CD14-positive monocyte (primary cell): Measurements from ENCODE around the gene RREB1. TPM values are rescaled to one million over a fixed set of nuclear protein-coding genes. Genes with fewer than 3 reads are reported as not detected.

Source experiments
- DNase-seq, 3 donors: peaks; one replicate each; pipeline ENCODE4 v3.0.0-alpha.2; 2011 to 2022
- H2AFZ ChIP-seq: 2 replicates; pipeline ENCODE4 v1.6.0; 2012; ENCODE audit warnings: mild to moderate bottlenecking, low read depth, low read length, inconsistent platforms; ENCODE audit not compliant: insufficient read depth, poor library complexity, severe bottlenecking
- H3K27ac ChIP-seq, 2 donors: 1 replicate in 1 of 2; 2 replicates in 1 of 2; pipeline ENCODE4 v1.5.1; 2012 to 2013; ENCODE audit warnings: low read length in 2 of 2, control low read depth in 1 of 2, inconsistent platforms in 1 of 2, low read depth in 1 of 2, mild to moderate bottlenecking in 1 of 2
- H3K27me3 ChIP-seq, 2 donors: one replicate each; pipeline versions ENCODE4 v1.6.0 to v1.6.1; 2011 to 2013; ENCODE audit warnings: low read length in 2 of 2; ENCODE audit not compliant: control insufficient read depth in 2 of 2, insufficient read depth in 2 of 2
- H3K36me3 ChIP-seq, 2 donors: replicated peaks in 1 of 2; 1 replicate in 1 of 2; 2 replicates in 1 of 2; pipeline versions ENCODE4 v1.5.1 to v1.6.1; 2012 to 2013; ENCODE audit warnings: low read length in 2 of 2, control low read depth in 1 of 2, inconsistent platforms in 1 of 2, mild to moderate bottlenecking in 1 of 2; ENCODE audit not compliant: insufficient read depth in 2 of 2, control insufficient read depth in 1 of 2
- H3K4me1 ChIP-seq, 2 donors: 1 replicate in 1 of 2; 2 replicates in 1 of 2; pipeline versions ENCODE4 v1.5.1 to v1.6.1; 2012 to 2013; ENCODE audit warnings: low read length in 2 of 2, control low read depth in 1 of 2, inconsistent platforms in 1 of 2, mild to moderate bottlenecking in 1 of 2, moderate library complexity in 1 of 2; ENCODE audit not compliant: insufficient read depth in 2 of 2, control insufficient read depth in 1 of 2
- H3K4me2 ChIP-seq: replicated peaks from 2 replicates; pipeline ENCODE3; 2012; ENCODE audit warnings: low read length, moderate library complexity, mild to moderate bottlenecking; ENCODE audit not compliant: poor library complexity, severe bottlenecking; ENCODE audit errors: extremely low read depth
- H3K4me3 ChIP-seq, 3 experiments: fragments of 200-600 bp in 1 of 3; sonication (generic) in 1 of 3; replicated peaks in 1 of 3; 1 replicate in 2 of 3; 2 replicates in 1 of 3; pipeline ENCODE4 v1.5.1; 2011 to 2013; ENCODE audit warnings: low read length in 3 of 3, mild to moderate bottlenecking in 3 of 3, control low read depth in 2 of 3, low read depth in 2 of 3, inconsistent platforms in 1 of 3, moderate library complexity in 1 of 3
- H3K79me2 ChIP-seq: 2 replicates; pipeline ENCODE4 v1.6.0; 2012; ENCODE audit warnings: mild to moderate bottlenecking, control low read depth, inconsistent platforms, low read length, moderate library complexity; ENCODE audit not compliant: insufficient read depth
- H3K9ac ChIP-seq: 2 replicates; pipeline ENCODE4 v1.6.0; 2017; ENCODE audit warnings: low read length, mild to moderate bottlenecking; ENCODE audit not compliant: insufficient read depth, poor library complexity, severe bottlenecking
- H3K9me3 ChIP-seq, 2 donors: replicated peaks in 1 of 2; 1 replicate in 1 of 2; 2 replicates in 1 of 2; pipeline versions ENCODE4 v1.5.1 to v1.6.1; 2012 to 2013; ENCODE audit warnings: low read length in 2 of 2, control low read depth in 1 of 2; ENCODE audit not compliant: control insufficient read depth in 1 of 2, insufficient read depth in 1 of 2
- H4K20me1 ChIP-seq: 2 replicates; pipeline ENCODE4 v1.6.0; 2012; ENCODE audit warnings: mild to moderate bottlenecking, low read length, control low read depth, moderate library complexity; ENCODE audit not compliant: insufficient read depth
- H3K27ac Mint-ChIP-seq, 7 donors: one replicate each; pipeline ENCODE4 v1.8.0; 2020; ENCODE audit warnings: mild to moderate bottlenecking in 7 of 7, mixed read lengths in 7 of 7, moderate library complexity in 6 of 7, inconsistent platforms in 2 of 7
- H3K27me3 Mint-ChIP-seq, 3 donors: one replicate each; pipeline ENCODE4 v1.8.0; 2021 to 2022; ENCODE audit warnings: low read depth in 3 of 3, mild to moderate bottlenecking in 3 of 3, mixed read lengths in 3 of 3, moderate library complexity in 3 of 3, inconsistent platforms in 1 of 3
- H3K36me3 Mint-ChIP-seq, 2 donors: one replicate each; pipeline ENCODE4 v1.8.0; 2020; ENCODE audit warnings: mixed read lengths in 2 of 2, inconsistent platforms in 1 of 2, mild to moderate bottlenecking in 1 of 2
- H3K4me1 Mint-ChIP-seq: one replicate; pipeline ENCODE4 v1.8.0; 2020; ENCODE audit warnings: mild to moderate bottlenecking, mixed read lengths
- H3K4me3 Mint-ChIP-seq, 2 donors: one replicate each; pipeline ENCODE4 v1.8.0; 2020; ENCODE audit warnings: mild to moderate bottlenecking in 2 of 2, mixed read lengths in 2 of 2, moderate library complexity in 1 of 2
- H3K9me3 Mint-ChIP-seq, 7 donors: one replicate each; pipeline ENCODE4 v1.8.0; 2020 to 2022; ENCODE audit warnings: mixed read lengths in 7 of 7, mild to moderate bottlenecking in 6 of 7, moderate library complexity in 6 of 7, inconsistent platforms in 2 of 7
- WGBS: methylation state at CpG from one replicate; pipeline ENCODE4 v1.1.5; 2013; ENCODE audit warnings: missing lambda C conversion rate; ENCODE audit not compliant: insufficient coverage; 5-methylcytosine and 5-hydroxymethylcytosine counted together
- intact Hi-C, 2 donors: fragments of 100-400 bp; cut with micrococcal nuclease; formaldehyde crosslinking; loops; one replicate each; pipeline versions ENCODE4 v1.15.0 to v1.15.1; 2023
- polyA plus RNA-seq, 3 donors: library from polyadenylated mRNA; depleted of rRNA in 1 of 3; unstranded in 2 of 3; stranded (reverse) in 1 of 3; fragments of 300-500 nt in 2 of 3; fragments of >200 nt in 1 of 3; fragmentation: Illumina TruSeq in 2 of 3; gene quantifications; 1 replicate in 2 of 3; 2 replicates in 1 of 3; pipeline ENCODE4 v1.2.3, GENCODE V29; 2012 to 2021
- TF ChIP-seq, protein P1 (sequence below): fragments of 200-600 bp; IDR thresholded peaks from one replicate; pipeline ENCODE4 v1.8.0; 2022; ENCODE audit warnings: antibody characterized with exemption, mild to moderate bottlenecking

The RREB1 gene
- polyA plus RNA-seq, 3 donors = 2.1 to 15.3 (median 5.6) TPM

DNA sequence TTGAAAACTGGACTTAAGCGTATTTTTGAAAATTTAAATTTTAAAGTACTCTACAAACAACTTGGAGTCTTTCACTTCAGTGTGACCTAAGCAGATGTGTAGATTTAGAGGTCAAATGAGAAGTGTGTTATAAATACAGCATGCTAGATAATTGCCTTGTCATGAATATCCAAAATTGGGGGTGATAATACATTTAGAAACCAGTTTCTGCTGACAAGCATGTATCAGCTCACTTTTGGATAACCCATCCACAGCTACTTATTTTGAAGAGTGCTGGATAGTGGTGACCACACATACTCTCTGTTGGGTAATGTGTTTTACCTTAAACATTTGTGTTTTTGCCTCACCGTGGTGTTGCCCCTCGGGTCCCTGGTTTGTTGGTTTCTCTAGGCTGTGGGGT is 14.9 kb downstream of the RREB1 start:
- Histone ChIP-seq H3K9me3 (no peaks in the 10 kb centered on the region), H3K4me3 (no peak overlapping the region), H3K9ac (no peak overlapping the region), H4K20me1 (peaks cover 100% of the 10 kb centered on the region), H3K79me2 (peaks cover 100% of the 10 kb centered on the region), H3K4me2 (no peak overlapping the region), H3K27me3 (no peaks in the 10 kb centered on the region), H3K4me1 (peaks cover 16 to 17% of the 10 kb centered on the region in 2 donors), H3K36me3 (peaks cover 8 to 26% of the 10 kb centered on the region in 2 donors), H2AFZ (no peak overlapping the region), H3K27ac (peak overlapping the region in 1 of 2 donors; percentile 29)
- Mint-ChIP-seq H3K4me3 (no peak overlapping the region), H3K9me3 (no peaks in the 10 kb centered on the region), H3K27ac (peak overlapping the region in 2 of 7 donors; percentile 65 to 67), H3K4me1 (peaks cover 44% of the 10 kb centered on the region), H3K27me3 (peaks cover 0 to 3% (median 0%) of the 10 kb centered on the region in 3 donors), H3K36me3 (peaks cover 34 to 37% of the 10 kb centered on the region in 2 donors)
- 90% methylated on average over 2 of the region's 3 CpGs for WGBS
- DNase-seq = no peak
- intact Hi-C loops = no loop called here
- TF ChIP-seq, protein P1, sequence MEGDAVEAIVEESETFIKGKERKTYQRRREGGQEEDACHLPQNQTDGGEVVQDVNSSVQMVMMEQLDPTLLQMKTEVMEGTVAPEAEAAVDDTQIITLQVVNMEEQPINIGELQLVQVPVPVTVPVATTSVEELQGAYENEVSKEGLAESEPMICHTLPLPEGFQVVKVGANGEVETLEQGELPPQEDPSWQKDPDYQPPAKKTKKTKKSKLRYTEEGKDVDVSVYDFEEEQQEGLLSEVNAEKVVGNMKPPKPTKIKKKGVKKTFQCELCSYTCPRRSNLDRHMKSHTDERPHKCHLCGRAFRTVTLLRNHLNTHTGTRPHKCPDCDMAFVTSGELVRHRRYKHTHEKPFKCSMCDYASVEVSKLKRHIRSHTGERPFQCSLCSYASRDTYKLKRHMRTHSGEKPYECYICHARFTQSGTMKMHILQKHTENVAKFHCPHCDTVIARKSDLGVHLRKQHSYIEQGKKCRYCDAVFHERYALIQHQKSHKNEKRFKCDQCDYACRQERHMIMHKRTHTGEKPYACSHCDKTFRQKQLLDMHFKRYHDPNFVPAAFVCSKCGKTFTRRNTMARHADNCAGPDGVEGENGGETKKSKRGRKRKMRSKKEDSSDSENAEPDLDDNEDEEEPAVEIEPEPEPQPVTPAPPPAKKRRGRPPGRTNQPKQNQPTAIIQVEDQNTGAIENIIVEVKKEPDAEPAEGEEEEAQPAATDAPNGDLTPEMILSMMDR = no peak

DNA sequence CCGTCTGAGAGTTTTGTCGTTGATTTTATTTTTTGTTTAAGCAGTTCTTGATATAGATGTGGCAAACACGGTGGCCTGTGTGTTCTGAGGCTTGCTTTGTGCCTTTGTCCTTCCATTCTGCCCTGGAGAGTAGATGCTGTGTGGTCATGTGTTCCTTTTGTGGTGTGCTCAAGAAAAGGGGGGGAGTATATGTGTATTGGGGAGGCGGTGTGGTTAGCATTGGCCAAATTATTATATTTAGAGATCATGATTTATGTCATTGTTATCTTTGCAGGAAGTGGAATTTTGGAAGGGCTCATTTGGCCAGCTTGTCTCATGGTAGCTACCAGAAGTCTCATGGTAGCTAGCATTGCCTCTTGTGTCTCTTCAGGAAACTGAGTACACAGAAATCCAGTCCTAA is 16.4 kb downstream of the RREB1 start:
- H2AFZ ChIP-seq = no peak overlapping the region
- no peak overlapping the region for H3K4me2 ChIP-seq
- peaks cover 100% of the 10 kb centered on the region for H3K79me2 ChIP-seq
- no peak overlapping the region for H3K9ac ChIP-seq
- 75% methylated on average over 3 of the region's 4 CpGs for WGBS
- peaks cover 0 to 3% (median 0%) of the 10 kb centered on the region in 3 donors for H3K27me3 Mint-ChIP-seq
- H4K20me1 ChIP-seq = peaks cover 99% of the 10 kb centered on the region
- peaks cover 8 to 26% of the 10 kb centered on the region in 2 donors for H3K36me3 ChIP-seq
- TF ChIP-seq, protein P1 = no peak
- H3K9me3 ChIP-seq = no peaks in the 10 kb centered on the region
- intact Hi-C loops = no loop called here
- no peaks in the 10 kb centered on the region for H3K9me3 Mint-ChIP-seq
- no peaks in the 10 kb centered on the region for H3K27me3 ChIP-seq
- H3K27ac ChIP-seq = peak overlapping the region in 1 of 2 donors; percentile 65
- H3K4me3 Mint-ChIP-seq = no peak overlapping the region
- no peak for DNase-seq
- H3K36me3 Mint-ChIP-seq = peaks cover 43 to 46% of the 10 kb centered on the region in 2 donors
- H3K4me1 ChIP-seq = peaks cover 23 to 31% of the 10 kb centered on the region in 2 donors
- H3K4me1 Mint-ChIP-seq = peaks cover 51% of the 10 kb centered on the region
- no peak overlapping the region for H3K4me3 ChIP-seq
- H3K27ac Mint-ChIP-seq = peak overlapping the region in 6 of 7 donors; percentile 4 to 80 (median 18)
